ENCODE measurements around the gene ADCY9.

The ADCY9 gene

DNA sequence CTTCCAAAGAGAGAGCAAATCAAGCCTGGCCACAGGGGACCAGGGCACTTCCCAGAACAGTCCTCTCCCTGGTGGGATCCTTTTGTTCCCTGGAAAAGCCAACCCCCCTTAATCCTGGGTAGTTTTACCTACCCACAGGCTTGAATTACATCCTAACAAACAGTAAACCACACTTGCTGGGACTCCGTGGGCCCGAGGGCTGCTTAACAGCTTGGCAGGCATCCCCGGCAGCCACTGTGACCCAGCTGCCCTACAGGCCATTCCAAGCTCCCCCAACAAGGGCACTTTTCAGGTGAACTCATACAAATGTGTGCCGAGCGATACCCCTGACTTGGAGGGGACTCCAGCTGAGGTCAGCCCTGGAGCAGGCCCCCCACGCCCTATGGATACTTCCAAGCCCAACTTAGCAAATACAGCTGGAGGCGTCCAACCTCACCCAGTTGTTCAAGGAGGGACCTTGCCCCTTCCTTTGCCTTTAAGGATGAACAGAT, 26.4 kb downstream of the ADCY9 start:
- Histone ChIP-seq H3K27ac (replicated peaks) (no peak overlapping the region), H3K27me3 (ENCODE audit: insufficient read depth, poor library complexity, severe bottlenecking) (no peaks in the 10 kb centered on the region), H3K4me3 (replicated peaks; ENCODE audit: insufficient read depth, low read length) (no peak overlapping the region)
- TF ChIP-seq SPI1 (IDR thresholded peaks at IDR 0.05; ENCODE audit: borderline replicate concordance, low read depth) (no peak), GABPA (IDR thresholded peaks at IDR 0.05; ENCODE audit: low read depth) (no peak), POLR2AphosphoS5 (IDR thresholded peaks at IDR 0.05; ENCODE audit: low read depth) (no peak)
- TF ChIP-seq, protein P1, sequence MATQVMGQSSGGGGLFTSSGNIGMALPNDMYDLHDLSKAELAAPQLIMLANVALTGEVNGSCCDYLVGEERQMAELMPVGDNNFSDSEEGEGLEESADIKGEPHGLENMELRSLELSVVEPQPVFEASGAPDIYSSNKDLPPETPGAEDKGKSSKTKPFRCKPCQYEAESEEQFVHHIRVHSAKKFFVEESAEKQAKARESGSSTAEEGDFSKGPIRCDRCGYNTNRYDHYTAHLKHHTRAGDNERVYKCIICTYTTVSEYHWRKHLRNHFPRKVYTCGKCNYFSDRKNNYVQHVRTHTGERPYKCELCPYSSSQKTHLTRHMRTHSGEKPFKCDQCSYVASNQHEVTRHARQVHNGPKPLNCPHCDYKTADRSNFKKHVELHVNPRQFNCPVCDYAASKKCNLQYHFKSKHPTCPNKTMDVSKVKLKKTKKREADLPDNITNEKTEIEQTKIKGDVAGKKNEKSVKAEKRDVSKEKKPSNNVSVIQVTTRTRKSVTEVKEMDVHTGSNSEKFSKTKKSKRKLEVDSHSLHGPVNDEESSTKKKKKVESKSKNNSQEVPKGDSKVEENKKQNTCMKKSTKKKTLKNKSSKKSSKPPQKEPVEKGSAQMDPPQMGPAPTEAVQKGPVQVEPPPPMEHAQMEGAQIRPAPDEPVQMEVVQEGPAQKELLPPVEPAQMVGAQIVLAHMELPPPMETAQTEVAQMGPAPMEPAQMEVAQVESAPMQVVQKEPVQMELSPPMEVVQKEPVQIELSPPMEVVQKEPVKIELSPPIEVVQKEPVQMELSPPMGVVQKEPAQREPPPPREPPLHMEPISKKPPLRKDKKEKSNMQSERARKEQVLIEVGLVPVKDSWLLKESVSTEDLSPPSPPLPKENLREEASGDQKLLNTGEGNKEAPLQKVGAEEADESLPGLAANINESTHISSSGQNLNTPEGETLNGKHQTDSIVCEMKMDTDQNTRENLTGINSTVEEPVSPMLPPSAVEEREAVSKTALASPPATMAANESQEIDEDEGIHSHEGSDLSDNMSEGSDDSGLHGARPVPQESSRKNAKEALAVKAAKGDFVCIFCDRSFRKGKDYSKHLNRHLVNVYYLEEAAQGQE (IDR thresholded peaks at IDR 0.05; ENCODE audit: insufficient replicate concordance, low read depth), result no peak
- TF ChIP-seq, protein P2, sequence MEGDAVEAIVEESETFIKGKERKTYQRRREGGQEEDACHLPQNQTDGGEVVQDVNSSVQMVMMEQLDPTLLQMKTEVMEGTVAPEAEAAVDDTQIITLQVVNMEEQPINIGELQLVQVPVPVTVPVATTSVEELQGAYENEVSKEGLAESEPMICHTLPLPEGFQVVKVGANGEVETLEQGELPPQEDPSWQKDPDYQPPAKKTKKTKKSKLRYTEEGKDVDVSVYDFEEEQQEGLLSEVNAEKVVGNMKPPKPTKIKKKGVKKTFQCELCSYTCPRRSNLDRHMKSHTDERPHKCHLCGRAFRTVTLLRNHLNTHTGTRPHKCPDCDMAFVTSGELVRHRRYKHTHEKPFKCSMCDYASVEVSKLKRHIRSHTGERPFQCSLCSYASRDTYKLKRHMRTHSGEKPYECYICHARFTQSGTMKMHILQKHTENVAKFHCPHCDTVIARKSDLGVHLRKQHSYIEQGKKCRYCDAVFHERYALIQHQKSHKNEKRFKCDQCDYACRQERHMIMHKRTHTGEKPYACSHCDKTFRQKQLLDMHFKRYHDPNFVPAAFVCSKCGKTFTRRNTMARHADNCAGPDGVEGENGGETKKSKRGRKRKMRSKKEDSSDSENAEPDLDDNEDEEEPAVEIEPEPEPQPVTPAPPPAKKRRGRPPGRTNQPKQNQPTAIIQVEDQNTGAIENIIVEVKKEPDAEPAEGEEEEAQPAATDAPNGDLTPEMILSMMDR (IDR thresholded peaks at IDR 0.05; ENCODE audit: insufficient read depth, low read length), result no peak
- DNase-seq (ENCODE audit: low read depth in 1 of 2, low spot score in 1 of 2), result no peak

DNA sequence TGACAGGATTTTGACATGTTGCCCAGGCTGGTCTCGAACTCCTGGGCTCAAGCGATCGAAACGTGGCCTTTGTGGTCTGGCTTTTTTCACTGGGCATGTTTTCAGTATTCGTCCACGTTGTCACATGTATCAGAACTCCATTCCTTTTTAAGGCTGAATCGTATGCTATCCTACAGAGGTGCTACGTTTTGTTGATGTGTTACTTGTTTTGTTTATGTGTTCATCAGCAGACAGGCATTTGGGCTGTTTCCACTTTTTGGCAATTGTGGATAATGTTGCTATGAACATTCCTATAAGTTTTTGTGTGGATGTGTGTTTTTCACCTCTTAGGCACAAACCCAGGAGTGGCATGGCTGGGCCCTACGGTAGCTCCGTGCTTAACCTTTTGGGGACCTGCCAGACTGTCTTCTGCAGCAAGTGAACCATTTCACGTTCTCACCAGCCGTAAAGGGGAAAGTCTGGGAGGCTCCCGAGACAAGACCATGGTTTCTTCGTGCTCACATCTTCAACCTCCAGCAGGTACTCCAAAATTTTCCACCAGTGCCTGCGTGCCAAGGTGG, 26.9 kb downstream of the ADCY9 start:
- Histone ChIP-seq H3K4me3 (replicated peaks; ENCODE audit: insufficient read depth, low read length) (no peak overlapping the region), H3K27me3 (ENCODE audit: insufficient read depth, poor library complexity, severe bottlenecking) (no peaks in the 10 kb centered on the region), H3K27ac (replicated peaks) (no peak overlapping the region)
- no peak for DNase-seq (ENCODE audit: low read depth in 1 of 2, low spot score in 1 of 2)
- TF ChIP-seq GABPA (IDR thresholded peaks at IDR 0.05; ENCODE audit: low read depth), result no peak
- TF ChIP-seq, protein P1 (IDR thresholded peaks at IDR 0.05; ENCODE audit: insufficient replicate concordance, low read depth), result no peak
- no peak for TF ChIP-seq SPI1 (IDR thresholded peaks at IDR 0.05; ENCODE audit: borderline replicate concordance, low read depth)
- TF ChIP-seq, protein P2 (IDR thresholded peaks at IDR 0.05; ENCODE audit: insufficient read depth, low read length), result no peak
- no peak for TF ChIP-seq POLR2AphosphoS5 (IDR thresholded peaks at IDR 0.05; ENCODE audit: low read depth)

DNA sequence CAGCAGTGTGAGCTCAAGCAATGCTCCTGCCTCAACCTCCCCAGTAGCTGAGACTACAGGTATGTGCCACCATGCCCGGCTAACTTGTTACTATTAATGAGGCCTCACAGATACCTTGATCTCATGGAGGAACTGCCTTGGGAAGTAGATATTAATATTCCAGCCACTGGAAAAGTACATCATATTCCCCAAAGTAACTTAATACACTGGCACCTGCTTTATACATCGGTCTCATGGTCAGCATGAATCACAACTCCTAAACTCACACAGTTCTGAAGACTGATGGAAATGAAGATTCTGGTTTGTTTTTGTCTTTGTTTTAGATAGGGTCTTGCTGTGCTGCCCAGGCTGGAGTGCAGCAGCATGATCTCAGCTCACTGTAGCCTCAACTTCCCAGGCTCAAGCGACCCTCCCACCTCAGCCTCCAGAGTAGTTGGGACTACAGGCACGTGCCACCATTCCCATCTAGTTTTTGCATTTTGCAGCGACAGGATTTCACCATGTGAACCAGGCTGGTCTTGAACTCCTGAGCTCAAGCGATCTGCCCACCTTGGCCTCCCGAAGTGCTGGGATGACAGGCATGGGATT, 28.2 kb downstream of the ADCY9 start:
- Histone ChIP-seq H3K4me3 (replicated peaks; ENCODE audit: insufficient read depth, low read length) (no peak overlapping the region), H3K27me3 (ENCODE audit: insufficient read depth, poor library complexity, severe bottlenecking) (no peaks in the 10 kb centered on the region), H3K27ac (replicated peaks) (no peak overlapping the region)
- TF ChIP-seq POLR2AphosphoS5 (IDR thresholded peaks at IDR 0.05; ENCODE audit: low read depth) (no peak), GABPA (IDR thresholded peaks at IDR 0.05; ENCODE audit: low read depth) (no peak), SPI1 (IDR thresholded peaks at IDR 0.05; ENCODE audit: borderline replicate concordance, low read depth) (no peak)
- TF ChIP-seq, protein P2 (IDR thresholded peaks at IDR 0.05; ENCODE audit: insufficient read depth, low read length), result no peak
- TF ChIP-seq, protein P1 (IDR thresholded peaks at IDR 0.05; ENCODE audit: insufficient replicate concordance, low read depth), result no peak
- DNase-seq (ENCODE audit: low read depth in 1 of 2, low spot score in 1 of 2), result no peak
